HCT116 (cell line): ENCODE measurements around the gene TMA16. TPM values are rescaled to one million over a fixed set of nuclear protein-coding genes. Genes with fewer than 3 reads are reported as not detected.
A peak's percentile ranks its signal among the peaks of the same experiment; 100 is the strongest.

Experiments used
- ATAC-seq: fragments of 200-7000 bp; cut with Tn5 transposase; 2 replicates; pipeline ENCODE4 v1.9.1; 2020; ENCODE audit warnings: mild to moderate bottlenecking, moderate library complexity
- Bru-seq: library from RNA; stranded (reverse); fragments of 400-500 nt; gene quantifications from one replicate; lab custom pipeline; 2021; lab: Mats Ljungman, UMichigan
- BruChase-seq, 2 experiments: library from RNA; stranded (reverse); fragments of 400-500 nt; gene quantifications; one replicate each; lab custom pipeline; 2021; lab: Mats Ljungman, UMichigan
- BruUV-seq: library from RNA; stranded (reverse); fragments of 400-500 nt; replicated peaks from 2 replicates; lab custom pipeline; 2021; lab: Mats Ljungman, UMichigan
- CTCF ChIA-PET: fragments of 300-600 bp; sonication (Branson Sonifier 250); formaldehyde crosslinking; loops from one replicate; lab custom pipeline; 2021; ENCODE audit warnings: antibody characterized with exemption; lab: Charles Lee
- POLR2A ChIA-PET: fragments of 300-600, 350-600 bp; sonication (Branson Sonifier 250); formaldehyde crosslinking; loops from one replicate; lab custom pipeline; 2021; ENCODE audit warnings: antibody characterized with exemption; lab: Charles Lee
- RAD21 ChIA-PET, 2 experiments: fragments of 300-600 bp; sonication (Branson Sonifier 250); formaldehyde crosslinking; loops; one replicate each; lab custom pipeline; 2023; ENCODE audit warnings: low total read pairs in 2 of 2; ENCODE audit not compliant: uncharacterized antibody in 2 of 2, unreplicated experiment in 2 of 2, low non-redundant PET in 1 of 2; lab: Charles Lee
- DNase-seq: peaks from one replicate; pipeline ENCODE4 v3.0.0-alpha.2; 2010; ENCODE audit warnings: low read depth, low spot score
- H2AFZ ChIP-seq: fragments of 200-600 bp; shearing (Covaris generic), sonication (generic); 2 replicates; pipeline ENCODE4 v1.6.1; 2017; ENCODE audit warnings: low read depth, mixed run types, mixed read lengths, antibody characterized with exemption, low read length; ENCODE audit not compliant: poor library complexity, severe bottlenecking
- H3K27ac ChIP-seq: 2 replicates; pipeline ENCODE4 v1.5.1; 2012; ENCODE audit warnings: low read depth, low read length
- H3K27me3 ChIP-seq: fragments of 200-600 bp; sonication (generic); 2 replicates; pipeline ENCODE4 v1.6.1; 2016; ENCODE audit warnings: mixed run types, low read length, mixed read lengths; ENCODE audit not compliant: insufficient read depth
- H3K36me3 ChIP-seq, 2 experiments: fragments of 200-500 bp in 1 of 2; fragments of 200-600 bp in 1 of 2; sonication (Bioruptor generic) in 1 of 2; sonication (generic) in 1 of 2; 2 replicates each; pipeline versions ENCODE4 v1.5.1 to v1.6.1; 2014 to 2016; ENCODE audit warnings: low read length in 2 of 2, inconsistent platforms in 1 of 2, mixed read lengths in 1 of 2, mixed run types in 1 of 2; ENCODE audit not compliant: insufficient read depth in 2 of 2, control insufficient read depth in 1 of 2
- H3K4me1 ChIP-seq, 2 experiments: fragments of 200-600 bp in 1 of 2; sonication (generic) in 1 of 2; 2 replicates each; pipeline versions ENCODE4 v1.5.1 to v1.6.1; 2012 to 2017; ENCODE audit warnings: low read length in 2 of 2, inconsistent platforms in 1 of 2, mild to moderate bottlenecking in 1 of 2, mixed read lengths in 1 of 2, mixed run types in 1 of 2, moderate library complexity in 1 of 2; ENCODE audit not compliant: insufficient read depth in 2 of 2, control insufficient read depth in 1 of 2
- H3K4me2 ChIP-seq: fragments of 200-600 bp; sonication (generic); 2 replicates; pipeline ENCODE4 v1.6.1; 2017; ENCODE audit warnings: mixed run types, low read length, mixed read lengths
- H3K4me3 ChIP-seq, 2 experiments: fragments of 200-600 bp in 1 of 2; sonication (generic) in 1 of 2; replicated peaks in 1 of 2; 2 replicates each; pipeline ENCODE4 v1.5.1; 2011 to 2016; ENCODE audit warnings: low read length in 2 of 2, control low read depth in 1 of 2, low read depth in 1 of 2, mild to moderate bottlenecking in 1 of 2, mixed read lengths in 1 of 2, mixed run types in 1 of 2
- H3K79me2 ChIP-seq: fragments of 200-600 bp; sonication (generic); 2 replicates; pipeline ENCODE4 v1.6.1; 2017; ENCODE audit warnings: mild to moderate bottlenecking, mixed run types, low read length, moderate library complexity, mixed read lengths; ENCODE audit not compliant: insufficient read depth
- H3K9ac ChIP-seq: fragments of 200-600 bp; sonication (generic); 2 replicates; pipeline ENCODE4 v1.6.1; 2016; ENCODE audit warnings: low read length, mixed read lengths
- H3K9me2 ChIP-seq: fragments of 200-600 bp; sonication (generic), shearing (Covaris generic); 2 replicates; pipeline ENCODE4 v1.6.1; 2017; ENCODE audit warnings: mixed run types, mild to moderate bottlenecking, moderate library complexity; ENCODE audit not compliant: insufficient read depth
- H3K9me3 ChIP-seq, 2 experiments: fragments of 200-500 bp in 1 of 2; fragments of 200-600 bp in 1 of 2; sonication (Bioruptor generic) in 1 of 2; sonication (generic) in 1 of 2; 2 replicates each; pipeline ENCODE4 v1.6.1; 2014 to 2017; ENCODE audit warnings: low read length in 2 of 2, mixed read lengths in 2 of 2, inconsistent platforms in 1 of 2, low read depth in 1 of 2, mild to moderate bottlenecking in 1 of 2, mixed run types in 1 of 2, moderate library complexity in 1 of 2; ENCODE audit not compliant: control insufficient read depth in 1 of 2, insufficient read depth in 1 of 2
- H4K20me1 ChIP-seq: fragments of 200-600 bp; sonication (generic), shearing (Covaris generic); 2 replicates; pipeline ENCODE4 v1.6.1; 2017; ENCODE audit warnings: mixed run types, mild to moderate bottlenecking, moderate library complexity; ENCODE audit not compliant: insufficient read depth
- ATF3 ChIP-seq: IDR thresholded peaks from 2 replicates; pipeline ENCODE4 v1.6.1; 2012
- CEBPB ChIP-seq: IDR thresholded peaks from 2 replicates; pipeline ENCODE4 v1.6.1; 2012; ENCODE audit warnings: low read depth
- ELF1 ChIP-seq: IDR thresholded peaks from 2 replicates; pipeline ENCODE4 v1.6.1; 2012; ENCODE audit warnings: low read depth, borderline replicate concordance
- JUND ChIP-seq: IDR thresholded peaks from 2 replicates; pipeline ENCODE4 v1.6.1; 2012
- MAX ChIP-seq: IDR thresholded peaks from 2 replicates; pipeline ENCODE4 v1.6.1; 2012
- POLR2A ChIP-seq: IDR thresholded peaks from 2 replicates; pipeline ENCODE4 v1.7.0; 2011; ENCODE audit warnings: borderline replicate concordance; ENCODE audit not compliant: insufficient read depth, insufficient read length; ENCODE audit errors: extremely low read depth
- POLR2AphosphoS5 ChIP-seq: IDR thresholded peaks from 2 replicates; pipeline ENCODE4 v1.6.1; 2011; ENCODE audit warnings: mild to moderate bottlenecking, low read depth, low read length, moderate library complexity
- RAD21 ChIP-seq: IDR thresholded peaks from 2 replicates; pipeline ENCODE4 v1.6.1; 2012; ENCODE audit warnings: low read depth, mild to moderate bottlenecking
- SIN3A ChIP-seq: IDR thresholded peaks from 2 replicates; pipeline ENCODE4 v1.6.1; 2012; ENCODE audit warnings: low read depth
- SRF ChIP-seq: IDR thresholded peaks from 2 replicates; pipeline ENCODE4 v1.6.1; 2012; ENCODE audit warnings: low read depth
- TCF7L2 ChIP-seq: IDR thresholded peaks from 2 replicates; pipeline ENCODE4 v1.7.0; 2011; ENCODE audit warnings: borderline replicate concordance, inconsistent platforms; ENCODE audit not compliant: insufficient read depth, insufficient read length; ENCODE audit errors: extremely low read depth
- ZFX ChIP-seq: fragments of 450-650 bp; IDR thresholded peaks from 2 replicates; pipeline ENCODE4 v1.6.1; 2017
- intact Hi-C: fragments of 100-400 bp; cut with micrococcal nuclease; formaldehyde crosslinking; loops from 2 replicates; pipeline ENCODE4 v1.10.0; 2022
- long read RNA-seq: library from polyadenylated mRNA; unstranded; transcript quantifications from one replicate; pipeline ENCODE4 v2.0.0, GENCODE V29; 2021; ENCODE audit not compliant: unreplicated experiment
- polyA plus RNA-seq: library from polyadenylated mRNA; unstranded; fragments of >200 nt; gene quantifications from 2 replicates; pipeline ENCODE4 v1.2.1, GENCODE V29; 2012; ENCODE audit warnings: missing spikeins
- total RNA-seq: library from RNA; stranded (reverse); gene quantifications from one replicate; pipeline ENCODE4 v1.2.1, GENCODE V29; 2021; ENCODE audit not compliant: unreplicated experiment
- TF ChIP-seq, protein P1 (sequence below): IDR thresholded peaks from 2 replicates; pipeline ENCODE4 v1.6.1; 2011; ENCODE audit warnings: mild to moderate bottlenecking, low read length, moderate library complexity; ENCODE audit not compliant: insufficient replicate concordance; ENCODE audit errors: extremely low read depth
- TF ChIP-seq, protein P2 (sequence below), 3 experiments: fragments of 200-600 bp in 1 of 3; sonication (generic) in 1 of 3; IDR thresholded peaks in 2 of 3; conservative IDR thresholded peaks in 1 of 3; 2 replicates each; pipeline ENCODE4 v1.5.1; 2012 to 2017; ENCODE audit warnings: low read depth in 2 of 3, low read length in 2 of 3, antibody characterized with exemption in 1 of 3, borderline replicate concordance in 1 of 3, control low read depth in 1 of 3, mild to moderate bottlenecking in 1 of 3, mixed read lengths in 1 of 3, mixed run types in 1 of 3, moderate library complexity in 1 of 3; ENCODE audit not compliant: insufficient read depth in 1 of 3
- TF ChIP-seq, protein P3 (sequence below): IDR thresholded peaks from 2 replicates; pipeline ENCODE4 v1.6.1; 2012; ENCODE audit warnings: low read depth

Gene TMA16
- total RNA-seq, result 52.7 TPM
- polyA plus RNA-seq, result 23.7 and 34.4 TPM in 2 replicates
- percentile 97 among the genes with signal in this experiment for Bru-seq, nascent RNA
- percentile 89 among the genes with signal in this experiment for BruChase-seq, experiment 1, labeled RNA remaining after a 6-hour chase
- BruChase-seq, experiment 2, labeled RNA remaining after a 2-hour chase, result percentile 90 among the genes with signal in this experiment
- long read RNA-seq, transcript TMA16-201 (7 exons, 1,978 nt), result major isoform, 43 of 66 reads
- long read RNA-seq, partial matches to known transcripts, result 15 of 66 reads
- long read RNA-seq, other reads (novel, unspliced or antisense), result 8 of 66 reads

DNA sequence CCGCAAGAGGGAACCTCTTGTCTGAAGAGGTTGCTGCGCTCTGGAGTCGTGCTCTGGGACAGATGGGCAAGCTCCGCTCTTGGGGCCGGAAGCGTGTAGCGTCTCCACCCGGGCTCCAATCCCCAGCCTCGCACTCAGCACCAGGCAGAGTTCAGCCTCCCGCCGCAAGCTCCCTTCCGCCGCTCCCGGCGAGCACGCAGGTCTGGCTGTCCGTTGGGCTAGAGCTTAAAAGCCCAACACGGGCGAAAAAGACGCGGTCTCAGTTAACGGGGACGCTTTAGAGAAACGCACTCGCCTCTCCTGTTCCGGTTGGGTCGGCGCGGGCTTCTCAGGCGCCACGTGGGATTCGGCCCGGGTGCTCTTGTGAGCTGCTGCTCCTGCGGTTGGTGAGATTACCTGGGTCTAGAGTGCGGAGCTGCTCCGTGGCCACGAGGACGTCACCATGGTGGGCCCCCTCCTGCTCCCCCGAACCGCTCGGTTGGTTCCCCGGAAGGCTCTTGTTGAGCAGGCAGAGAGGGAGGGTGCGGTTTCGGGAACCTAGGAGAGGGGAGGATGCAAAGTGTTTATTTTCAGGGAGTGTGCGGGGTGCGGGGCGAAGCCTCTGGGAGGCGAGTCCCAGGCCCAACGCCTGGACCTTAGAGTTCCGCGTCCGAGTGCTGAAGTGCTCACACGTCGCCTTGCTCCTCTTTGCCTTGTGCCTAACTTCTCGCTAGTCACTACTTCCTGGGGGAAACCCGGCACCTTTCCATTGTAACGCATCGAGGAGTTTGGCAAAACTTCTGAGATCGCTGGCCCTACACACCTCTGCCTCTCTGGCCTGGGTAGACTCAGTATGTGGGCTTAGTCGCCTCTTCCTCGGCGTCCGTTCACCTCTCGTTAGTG lies at the start of gene TMA16:
Gene TMA16 (plus strand): TSS at position 331 of the 882 bp plus-strand sequence. CDS start 112 bp downstream, at position 443.
- BruUV-seq, result TSS peak; percentile 59
- Histone ChIP-seq H3K4me2 (peak within 1 kb of the TSS; percentile 70), H3K27me3 (no peaks in the 10 kb centered on the region), H3K4me3 (peak within 1 kb of the TSS; percentile 87 to 95), H3K9me2 (no peaks in the 10 kb centered on the region), H3K79me2 (peaks cover 51% of the 10 kb centered on the region), H3K4me1 (peaks cover 6 to 22% of the 10 kb centered on the region in 2 experiments; a peak in 3 of 4 replicates), H3K36me3 (peaks cover 0 to 2% of the 10 kb centered on the region in 2 experiments; a peak in 1 of 4 replicates), H4K20me1 (0 out of 2 replicates have a peak, but pooled peaks cover 5% of the 10 kb centered on the region), H2AFZ (no peak within 1 kb of the TSS), H3K9me3 (no peaks in the 10 kb centered on the region), H3K27ac (peak within 1 kb of the TSS; percentile 93), H3K9ac (peak within 1 kb of the TSS; percentile 98)
- RAD21 ChIA-PET, result no interaction called here
- ATAC-seq (peak; percentile 88), DNase-seq (peak; percentile 93)
- CTCF ChIA-PET, result interaction anchor here (0.9 to 1.0 kb wide), 2 partner anchors 9 to 53 kb away, joined by 3 to 4 read pairs; no protein-coding TSS in a partner anchor
- POLR2A ChIA-PET, result interaction anchor here (0.9 to 2.9 kb wide), 10 partner anchors 9 to 328 kb away, joined by 3 to 14 read pairs (median 5); partner anchors contain the start of gene NAF1
- intact Hi-C loops, result loop anchor here (5.0 kb wide), 1 partner anchor 327 kb away; the partner anchor contains the start of gene NAF1
- TF ChIP-seq CEBPB (no peak), ZFX (peak; percentile 77), ATF3 (no peak), SIN3A (peak; percentile 85), POLR2A (peak; percentile 87), TCF7L2 (peak; percentile 11), POLR2AphosphoS5 (peak; percentile 97), RAD21 (no peak), MAX (peak; percentile 99), ELF1 (peak; percentile 30; the same call in 1 of the 2 replicates), SRF (no peak), JUND (no peak)
- TF ChIP-seq, protein P1, sequence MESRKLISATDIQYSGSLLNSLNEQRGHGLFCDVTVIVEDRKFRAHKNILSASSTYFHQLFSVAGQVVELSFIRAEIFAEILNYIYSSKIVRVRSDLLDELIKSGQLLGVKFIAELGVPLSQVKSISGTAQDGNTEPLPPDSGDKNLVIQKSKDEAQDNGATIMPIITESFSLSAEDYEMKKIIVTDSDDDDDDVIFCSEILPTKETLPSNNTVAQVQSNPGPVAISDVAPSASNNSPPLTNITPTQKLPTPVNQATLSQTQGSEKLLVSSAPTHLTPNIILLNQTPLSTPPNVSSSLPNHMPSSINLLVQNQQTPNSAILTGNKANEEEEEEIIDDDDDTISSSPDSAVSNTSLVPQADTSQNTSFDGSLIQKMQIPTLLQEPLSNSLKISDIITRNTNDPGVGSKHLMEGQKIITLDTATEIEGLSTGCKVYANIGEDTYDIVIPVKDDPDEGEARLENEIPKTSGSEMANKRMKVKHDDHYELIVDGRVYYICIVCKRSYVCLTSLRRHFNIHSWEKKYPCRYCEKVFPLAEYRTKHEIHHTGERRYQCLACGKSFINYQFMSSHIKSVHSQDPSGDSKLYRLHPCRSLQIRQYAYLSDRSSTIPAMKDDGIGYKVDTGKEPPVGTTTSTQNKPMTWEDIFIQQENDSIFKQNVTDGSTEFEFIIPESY, result peak; percentile 34
- TF ChIP-seq, protein P2, sequence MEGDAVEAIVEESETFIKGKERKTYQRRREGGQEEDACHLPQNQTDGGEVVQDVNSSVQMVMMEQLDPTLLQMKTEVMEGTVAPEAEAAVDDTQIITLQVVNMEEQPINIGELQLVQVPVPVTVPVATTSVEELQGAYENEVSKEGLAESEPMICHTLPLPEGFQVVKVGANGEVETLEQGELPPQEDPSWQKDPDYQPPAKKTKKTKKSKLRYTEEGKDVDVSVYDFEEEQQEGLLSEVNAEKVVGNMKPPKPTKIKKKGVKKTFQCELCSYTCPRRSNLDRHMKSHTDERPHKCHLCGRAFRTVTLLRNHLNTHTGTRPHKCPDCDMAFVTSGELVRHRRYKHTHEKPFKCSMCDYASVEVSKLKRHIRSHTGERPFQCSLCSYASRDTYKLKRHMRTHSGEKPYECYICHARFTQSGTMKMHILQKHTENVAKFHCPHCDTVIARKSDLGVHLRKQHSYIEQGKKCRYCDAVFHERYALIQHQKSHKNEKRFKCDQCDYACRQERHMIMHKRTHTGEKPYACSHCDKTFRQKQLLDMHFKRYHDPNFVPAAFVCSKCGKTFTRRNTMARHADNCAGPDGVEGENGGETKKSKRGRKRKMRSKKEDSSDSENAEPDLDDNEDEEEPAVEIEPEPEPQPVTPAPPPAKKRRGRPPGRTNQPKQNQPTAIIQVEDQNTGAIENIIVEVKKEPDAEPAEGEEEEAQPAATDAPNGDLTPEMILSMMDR (IDR thresholded peaks at IDR 0.05 in 2 of 3, conservative IDR thresholded peaks at IDR 0.05 in 1 of 3; ENCODE audit: borderline replicate concordance in 1 of 3, insufficient read depth in 1 of 3, low read depth in 2 of 3, low read length in 2 of 3), result no peak
- TF ChIP-seq, protein P3, sequence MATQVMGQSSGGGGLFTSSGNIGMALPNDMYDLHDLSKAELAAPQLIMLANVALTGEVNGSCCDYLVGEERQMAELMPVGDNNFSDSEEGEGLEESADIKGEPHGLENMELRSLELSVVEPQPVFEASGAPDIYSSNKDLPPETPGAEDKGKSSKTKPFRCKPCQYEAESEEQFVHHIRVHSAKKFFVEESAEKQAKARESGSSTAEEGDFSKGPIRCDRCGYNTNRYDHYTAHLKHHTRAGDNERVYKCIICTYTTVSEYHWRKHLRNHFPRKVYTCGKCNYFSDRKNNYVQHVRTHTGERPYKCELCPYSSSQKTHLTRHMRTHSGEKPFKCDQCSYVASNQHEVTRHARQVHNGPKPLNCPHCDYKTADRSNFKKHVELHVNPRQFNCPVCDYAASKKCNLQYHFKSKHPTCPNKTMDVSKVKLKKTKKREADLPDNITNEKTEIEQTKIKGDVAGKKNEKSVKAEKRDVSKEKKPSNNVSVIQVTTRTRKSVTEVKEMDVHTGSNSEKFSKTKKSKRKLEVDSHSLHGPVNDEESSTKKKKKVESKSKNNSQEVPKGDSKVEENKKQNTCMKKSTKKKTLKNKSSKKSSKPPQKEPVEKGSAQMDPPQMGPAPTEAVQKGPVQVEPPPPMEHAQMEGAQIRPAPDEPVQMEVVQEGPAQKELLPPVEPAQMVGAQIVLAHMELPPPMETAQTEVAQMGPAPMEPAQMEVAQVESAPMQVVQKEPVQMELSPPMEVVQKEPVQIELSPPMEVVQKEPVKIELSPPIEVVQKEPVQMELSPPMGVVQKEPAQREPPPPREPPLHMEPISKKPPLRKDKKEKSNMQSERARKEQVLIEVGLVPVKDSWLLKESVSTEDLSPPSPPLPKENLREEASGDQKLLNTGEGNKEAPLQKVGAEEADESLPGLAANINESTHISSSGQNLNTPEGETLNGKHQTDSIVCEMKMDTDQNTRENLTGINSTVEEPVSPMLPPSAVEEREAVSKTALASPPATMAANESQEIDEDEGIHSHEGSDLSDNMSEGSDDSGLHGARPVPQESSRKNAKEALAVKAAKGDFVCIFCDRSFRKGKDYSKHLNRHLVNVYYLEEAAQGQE, result no peak
